ENCODE measurements around the gene MYO7A. TPM values are rescaled to one million over a fixed set of nuclear protein-coding genes. Genes with fewer than 3 reads are reported as not detected.

MYO7A gene
- total RNA-seq, 2 donors from 2014 or later, result 1.4 to 5.0 TPM

GRCh38 chr11:77188633-77189491 lies 60.8 kb downstream of the MYO7A start:
- no peaks in the 10 kb centered on the region for H3K36me3 ChIP-seq
- H3K27ac ChIP-seq, result no peak overlapping the region
- no peak for DNase-seq (ENCODE audit: low spot score)
- no peak overlapping the region for H3K4me3 ChIP-seq
- no peaks in the 10 kb centered on the region for H3K9me3 ChIP-seq
- no peaks in the 10 kb centered on the region for H3K27me3 ChIP-seq
- H3K4me1 ChIP-seq, result no peaks in the 10 kb centered on the region
- peak in 1 of 2 donors; percentile 8 for TF ChIP-seq CTCF (IDR thresholded peaks at IDR 0.05)

GRCh38 chr11:77189588-77190210 lies 61.7 kb downstream of the MYO7A start:
- no peaks in the 10 kb centered on the region for H3K27me3 ChIP-seq
- TF ChIP-seq CTCF (IDR thresholded peaks at IDR 0.05), result no peak
- DNase-seq (ENCODE audit: low spot score), result no peak
- H3K9me3 ChIP-seq, result no peaks in the 10 kb centered on the region
- H3K4me1 ChIP-seq, result no peaks in the 10 kb centered on the region
- no peak overlapping the region for H3K4me3 ChIP-seq
- H3K27ac ChIP-seq, result no peak overlapping the region
- H3K36me3 ChIP-seq, result no peaks in the 10 kb centered on the region

GRCh38 chr11:77190331-77191075 lies 62.5 kb downstream of the MYO7A start:
- Histone ChIP-seq H3K27me3 (no peaks in the 10 kb centered on the region), H3K4me3 (no peak overlapping the region), H3K4me1 (no peaks in the 10 kb centered on the region), H3K36me3 (no peaks in the 10 kb centered on the region), H3K9me3 (no peaks in the 10 kb centered on the region), H3K27ac (no peak overlapping the region)
- TF ChIP-seq CTCF (IDR thresholded peaks at IDR 0.05), result no peak
- DNase-seq (ENCODE audit: low spot score), result no peak

- Histone ChIP-seq H3K36me3 (no peaks in the 10 kb centered on the region), H3K27ac (no peak overlapping the region), H3K9me3 (no peaks in the 10 kb centered on the region), H3K4me1 (no peaks in the 10 kb centered on the region), H3K27me3 (no peaks in the 10 kb centered on the region), H3K4me3 (no peak overlapping the region)
- DNase-seq (ENCODE audit: low spot score), result no peak
- TF ChIP-seq CTCF (IDR thresholded peaks at IDR 0.05), result no peak
Measured at GRCh38 chr11:77191429-77191822, 63.4 kb downstream of the MYO7A start.

GRCh38 chr11:77191823-77192495 lies 63.9 kb downstream of the MYO7A start:
- TF ChIP-seq CTCF (IDR thresholded peaks at IDR 0.05), result peak in 1 of 2 donors; percentile 42
- no peaks in the 10 kb centered on the region for H3K27me3 ChIP-seq
- H3K4me3 ChIP-seq, result no peak overlapping the region
- H3K4me1 ChIP-seq, result no peaks in the 10 kb centered on the region
- no peaks in the 10 kb centered on the region for H3K36me3 ChIP-seq
- DNase-seq (ENCODE audit: low spot score), result no peak
- no peaks in the 10 kb centered on the region for H3K9me3 ChIP-seq
- H3K27ac ChIP-seq, result no peak overlapping the region

Measured in right atrium auricular region (tissue), 2 donors.